OCI-LY1 (cell line): Measurements from ENCODE around the gene BAIAP2.

ENCODE experiments used
- H2AFZ ChIP-seq: fragments of 200-600 bp; sonication (generic), shearing (Covaris generic); 2 replicates; pipeline ENCODE4 v1.6.0; 2014; ENCODE audit warnings: antibody characterized with exemption, mild to moderate bottlenecking, low read length
- H3F3A ChIP-seq: fragments of 200-600 bp; sonication (generic), shearing (Covaris generic); 2 replicates; pipeline ENCODE4 v1.6.0; 2014; ENCODE audit warnings: mild to moderate bottlenecking, antibody characterized with exemption, low read length, moderate library complexity; ENCODE audit not compliant: insufficient read depth
- H3K27ac ChIP-seq: fragments of 200-600 bp; sonication (generic); 2 replicates; pipeline ENCODE4 v1.5.1; 2014; ENCODE audit warnings: low read length, mixed run types, mild to moderate bottlenecking, low read depth; ENCODE audit not compliant: poor library complexity, severe bottlenecking
- H3K27me3 ChIP-seq: fragments of 200-600 bp; sonication (generic); 2 replicates; pipeline ENCODE4 v1.6.0; 2014; ENCODE audit warnings: antibody characterized with exemption, mild to moderate bottlenecking, low read length, moderate library complexity; ENCODE audit not compliant: insufficient read depth
- H3K36me3 ChIP-seq: fragments of 200-600 bp; sonication (generic); 2 replicates; pipeline ENCODE4 v1.6.1; 2014; ENCODE audit warnings: mild to moderate bottlenecking, antibody characterized with exemption, low read length, moderate library complexity, mixed read lengths; ENCODE audit not compliant: insufficient read depth
- H3K4me1 ChIP-seq: fragments of 200-600 bp; sonication (generic); 2 replicates; pipeline ENCODE4 v1.5.1; 2014; ENCODE audit warnings: mild to moderate bottlenecking, low read length, moderate library complexity; ENCODE audit not compliant: insufficient read depth, severe bottlenecking
- H3K4me2 ChIP-seq: fragments of 200-600 bp; sonication (generic), shearing (Covaris generic); 2 replicates; pipeline ENCODE4 v1.6.1; 2014; ENCODE audit warnings: low read length
- H3K4me3 ChIP-seq: fragments of 200-600 bp; sonication (generic); 2 replicates; pipeline ENCODE4 v1.5.1; 2014; ENCODE audit warnings: low read length, low read depth, mild to moderate bottlenecking, mixed read lengths; ENCODE audit not compliant: poor library complexity, severe bottlenecking
- H3K79me2 ChIP-seq: fragments of 200-600 bp; shearing (Covaris generic); 2 replicates; pipeline ENCODE4 v1.6.1; 2016; ENCODE audit warnings: mixed run types, low read length, mixed read lengths; ENCODE audit not compliant: insufficient read depth
- H3K9ac ChIP-seq: fragments of 200-600 bp; sonication (generic), shearing (Covaris generic); 2 replicates; pipeline ENCODE4 v1.6.1; 2014; ENCODE audit warnings: mild to moderate bottlenecking, low read length, mixed read lengths
- H3K9me2 ChIP-seq: fragments of 200-600 bp; sonication (generic), shearing (Covaris generic); 2 replicates; pipeline ENCODE4 v1.6.1; 2014; ENCODE audit warnings: low read depth, mild to moderate bottlenecking, low read length, mixed read lengths
- H3K9me3 ChIP-seq: fragments of 200-600 bp; shearing (Covaris generic); 2 replicates; pipeline ENCODE4 v1.6.1; 2014; ENCODE audit warnings: low read length, mixed read lengths
- H4K20me1 ChIP-seq: fragments of 200-600 bp; sonication (generic), shearing (Covaris generic); 2 replicates; pipeline ENCODE4 v1.6.0; 2016; ENCODE audit warnings: mild to moderate bottlenecking, low read length; ENCODE audit not compliant: insufficient read depth
- CTCF ChIP-seq: fragments of 200-600 bp; sonication (generic), shearing (Covaris generic); IDR thresholded peaks from 2 replicates; pipeline ENCODE4 v1.5.1; 2017; ENCODE audit warnings: mild to moderate bottlenecking, antibody characterized with exemption, low read length, moderate library complexity, mixed read lengths
- EZH2 ChIP-seq: fragments of 200-600 bp; sonication (generic), shearing (Covaris generic); IDR thresholded peaks from 2 replicates; pipeline ENCODE4 v1.8.0; 2017; ENCODE audit warnings: borderline replicate concordance, mixed run types, mild to moderate bottlenecking, antibody characterized with exemption, low read length, moderate library complexity, mixed read lengths

The BAIAP2 gene

GRCh38 chr17:81042606-81043005 is 7.7 kb downstream of the BAIAP2 start:
- no peaks in the 10 kb centered on the region for H3K4me1 ChIP-seq
- H4K20me1 ChIP-seq, result no peaks in the 10 kb centered on the region
- no peaks in the 10 kb centered on the region for H3K36me3 ChIP-seq
- no peaks in the 10 kb centered on the region for H3K9me3 ChIP-seq
- no peaks in the 10 kb centered on the region for H3K79me2 ChIP-seq
- H3K27me3 ChIP-seq, result peaks cover 17% of the 10 kb centered on the region; the same call in 1 of the 2 replicates
- H3K27ac ChIP-seq, result no peak overlapping the region
- no peak overlapping the region for H3K9ac ChIP-seq
- no peak overlapping the region for H3K4me3 ChIP-seq
- no peak for TF ChIP-seq EZH2
- TF ChIP-seq CTCF, result no peak
- H3F3A ChIP-seq, result no peaks in the 10 kb centered on the region
- no peak overlapping the region for H3K4me2 ChIP-seq
- no peak overlapping the region for H2AFZ ChIP-seq
- no peaks in the 10 kb centered on the region for H3K9me2 ChIP-seq

- Histone ChIP-seq H3K9me3 (no peaks in the 10 kb centered on the region), H3K4me1 (no peaks in the 10 kb centered on the region), H3K4me2 (no peak overlapping the region), H3K9me2 (no peaks in the 10 kb centered on the region), H3K79me2 (no peaks in the 10 kb centered on the region), H3K4me3 (no peak overlapping the region), H2AFZ (no peak overlapping the region), H3K27ac (no peak overlapping the region), H3F3A (no peaks in the 10 kb centered on the region), H3K27me3 (peaks cover 17% of the 10 kb centered on the region; the same call in 1 of the 2 replicates), H3K36me3 (no peaks in the 10 kb centered on the region), H3K9ac (no peak overlapping the region), H4K20me1 (no peaks in the 10 kb centered on the region)
- no peak for TF ChIP-seq EZH2
- TF ChIP-seq CTCF, result no peak
These were observed 8.4 kb downstream of the BAIAP2 start for GRCh38 chr17:81043319-81043724.

GRCh38 chr17:81043725-81044427 is 8.9 kb downstream of the BAIAP2 start:
- Histone ChIP-seq H4K20me1 (no peaks in the 10 kb centered on the region), H3K4me3 (no peak overlapping the region), H3K36me3 (no peaks in the 10 kb centered on the region), H3F3A (no peaks in the 10 kb centered on the region), H3K79me2 (no peaks in the 10 kb centered on the region), H3K9ac (no peak overlapping the region), H2AFZ (no peak overlapping the region), H3K4me2 (no peak overlapping the region), H3K27ac (no peak overlapping the region), H3K4me1 (no peaks in the 10 kb centered on the region), H3K27me3 (peaks cover 15% of the 10 kb centered on the region; the same call in 1 of the 2 replicates), H3K9me2 (no peaks in the 10 kb centered on the region), H3K9me3 (no peaks in the 10 kb centered on the region)
- TF ChIP-seq EZH2, result no peak

- no peaks in the 10 kb centered on the region for H4K20me1 ChIP-seq
These were observed 9.4 kb downstream of the BAIAP2 start for GRCh38 chr17:81044428-81044763.

More at GRCh38 chr17:81044428-81044763, 9.4 kb downstream of the BAIAP2 start:
- Histone ChIP-seq H3K36me3 (no peaks in the 10 kb centered on the region), H3K27ac (no peak overlapping the region), H3K4me3 (no peak overlapping the region), H3K9ac (no peak overlapping the region), H3F3A (no peaks in the 10 kb centered on the region), H3K4me2 (no peak overlapping the region), H3K4me1 (no peaks in the 10 kb centered on the region), H3K79me2 (no peaks in the 10 kb centered on the region), H3K9me2 (no peaks in the 10 kb centered on the region), H3K27me3 (peaks cover 10% of the 10 kb centered on the region; the same call in 1 of the 2 replicates), H3K9me3 (no peaks in the 10 kb centered on the region), H2AFZ (no peak overlapping the region)
- TF ChIP-seq CTCF (no peak), EZH2 (no peak)
